Sigmoid colon (tissue), 4 donors: ENCODE measurements around the gene SELPLG.

Experiments used
- CTCF ChIP-seq, 4 experiments: fragments of 450-650 bp in 3 of 4; fragments of 200-600 bp in 1 of 4; IDR thresholded peaks; one replicate each; pipeline ENCODE4 v1.5.1; 2016 to 2019; ENCODE audit warnings: antibody characterized with exemption in 4 of 4, mild to moderate bottlenecking in 3 of 4, moderate library complexity in 2 of 4
- EP300 ChIP-seq, 4 donors: sonication (generic); formaldehyde crosslinking; IDR thresholded peaks; one replicate each; pipeline ENCODE4 v1.6.1; 2017; ENCODE audit warnings: antibody characterized with exemption in 4 of 4
- POLR2A ChIP-seq, 2 donors: fragments of 450-650 bp; IDR thresholded peaks; one replicate each; pipeline ENCODE4 v1.6.1; 2016; ENCODE audit warnings: antibody characterized with exemption in 2 of 2, mild to moderate bottlenecking in 2 of 2, moderate library complexity in 2 of 2

- TF ChIP-seq CTCF (IDR thresholded peaks at IDR 0.05) (no peak), EP300 (IDR thresholded peaks at IDR 0.05) (no peak), POLR2A (IDR thresholded peaks at IDR 0.05) (no peak)
Measured at GRCh38 chr12:108582509-108582908, 51.2 kb downstream of the SELPLG start.
